DND-41 (cell line): ENCODE measurements around the gene CLPTM1L.

Experiments
- ATAC-seq: fragments of 200-7000 bp; cut with Tn5 transposase; 3 replicates; pipeline ENCODE4 v1.9.1; 2021; ENCODE audit warnings: low read depth; ENCODE audit not compliant: insufficient read depth
- DNase-seq: peaks from one replicate; pipeline ENCODE4 v3.0.0-alpha.2; 2020
- H2AFZ ChIP-seq: 2 replicates; pipeline ENCODE4 v1.6.0; 2012; ENCODE audit warnings: low read depth, low read length
- H3K27ac ChIP-seq: 2 replicates; pipeline ENCODE4 v1.5.1; 2012; ENCODE audit warnings: low read length, inconsistent platforms
- H3K27me3 ChIP-seq: fragments of 200-600 bp; sonication (generic); 2 replicates; pipeline ENCODE4 v1.6.0; 2012; ENCODE audit warnings: low read length, mild to moderate bottlenecking, inconsistent platforms; ENCODE audit not compliant: insufficient read depth, poor library complexity
- H3K36me3 ChIP-seq: 2 replicates; pipeline ENCODE4 v1.5.1; 2012; ENCODE audit warnings: low read length, inconsistent platforms; ENCODE audit not compliant: insufficient read depth
- H3K4me1 ChIP-seq: 2 replicates; pipeline ENCODE4 v1.5.1; 2012; ENCODE audit warnings: mild to moderate bottlenecking, low read length; ENCODE audit not compliant: insufficient read depth
- H3K4me2 ChIP-seq: 2 replicates; pipeline ENCODE4 v1.6.0; 2012; ENCODE audit warnings: mild to moderate bottlenecking, moderate library complexity, low read length, inconsistent platforms; ENCODE audit not compliant: insufficient read depth
- H3K4me3 ChIP-seq, 2 experiments: fragments of 200-600 bp in 1 of 2; shearing (Covaris generic) in 1 of 2; 2 replicates each; pipeline ENCODE4 v1.5.1; 2012 to 2016; ENCODE audit warnings: inconsistent platforms in 2 of 2, low read length in 2 of 2, mild to moderate bottlenecking in 2 of 2, low read depth in 1 of 2, moderate library complexity in 1 of 2
- H3K79me2 ChIP-seq: 2 replicates; pipeline ENCODE4 v1.6.0; 2012; ENCODE audit warnings: low read length, inconsistent platforms; ENCODE audit not compliant: insufficient read depth
- H3K9ac ChIP-seq: 2 replicates; pipeline ENCODE4 v1.6.0; 2012; ENCODE audit warnings: low read depth, mild to moderate bottlenecking, inconsistent platforms, low read length, moderate library complexity
- H3K9me3 ChIP-seq: 2 replicates; pipeline ENCODE4 v1.5.1; 2012; ENCODE audit warnings: low read length, moderate library complexity, mild to moderate bottlenecking, inconsistent platforms; ENCODE audit not compliant: insufficient read depth, severe bottlenecking
- H4K20me1 ChIP-seq: 2 replicates; pipeline ENCODE4 v1.6.0; 2012; ENCODE audit warnings: low read length; ENCODE audit not compliant: insufficient read depth
- EZH2 ChIP-seq: IDR thresholded peaks from 3 replicates; pipeline ENCODE4 v1.6.1; 2012; ENCODE audit warnings: borderline replicate concordance, low read depth, mild to moderate bottlenecking, moderate library complexity, low read length, inconsistent platforms; ENCODE audit not compliant: severe bottlenecking
- TF ChIP-seq, protein P1 (sequence below): IDR thresholded peaks from 2 replicates; pipeline ENCODE4 v1.5.1; 2012; ENCODE audit warnings: borderline replicate concordance, low read length, moderate library complexity, mild to moderate bottlenecking; ENCODE audit not compliant: poor library complexity, severe bottlenecking; ENCODE audit errors: extremely low read depth

CLPTM1L gene

DNA sequence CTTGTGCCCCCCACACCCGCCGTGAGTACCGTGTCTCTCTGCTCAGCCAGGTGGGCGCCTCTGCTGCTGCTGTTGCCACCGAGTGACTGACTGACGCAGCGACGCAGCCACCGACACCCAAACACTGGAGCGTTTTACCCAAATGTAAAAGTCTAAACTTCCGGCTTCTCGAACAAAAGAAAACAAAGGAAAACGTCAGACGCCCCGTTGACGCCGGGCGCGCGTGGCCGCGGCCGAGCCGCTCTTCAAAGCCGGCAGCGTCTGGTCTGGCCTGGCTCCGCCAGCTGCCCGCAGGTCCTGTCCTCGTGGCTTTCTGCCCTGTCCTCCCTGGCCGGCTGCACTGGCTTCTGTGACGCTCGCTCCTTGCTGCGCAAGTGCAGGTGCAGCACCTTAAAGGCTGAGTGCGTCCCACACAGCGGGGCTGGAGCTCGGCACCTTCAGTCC lies 41.4 kb upstream of the CLPTM1L start:
- Histone ChIP-seq H3K36me3 (no peaks in the 10 kb centered on the region), H3K4me2 (peak overlapping the region; percentile 86), H3K4me1 (peaks cover 20% of the 10 kb centered on the region), H3K9ac (peak overlapping the region; percentile 68), H3K27ac (peak overlapping the region; percentile 57), H4K20me1 (no peaks in the 10 kb centered on the region), H3K4me3 (peak overlapping the region; percentile 28 to 60; a peak in 3 of 4 replicates), H3K9me3 (no peaks in the 10 kb centered on the region), H2AFZ (peak overlapping the region; percentile 82), H3K79me2 (no peaks in the 10 kb centered on the region), H3K27me3 (peaks cover 6% of the 10 kb centered on the region)
- ATAC-seq (peak; percentile 81), DNase-seq (peak; percentile 68)
- TF ChIP-seq, protein P1, sequence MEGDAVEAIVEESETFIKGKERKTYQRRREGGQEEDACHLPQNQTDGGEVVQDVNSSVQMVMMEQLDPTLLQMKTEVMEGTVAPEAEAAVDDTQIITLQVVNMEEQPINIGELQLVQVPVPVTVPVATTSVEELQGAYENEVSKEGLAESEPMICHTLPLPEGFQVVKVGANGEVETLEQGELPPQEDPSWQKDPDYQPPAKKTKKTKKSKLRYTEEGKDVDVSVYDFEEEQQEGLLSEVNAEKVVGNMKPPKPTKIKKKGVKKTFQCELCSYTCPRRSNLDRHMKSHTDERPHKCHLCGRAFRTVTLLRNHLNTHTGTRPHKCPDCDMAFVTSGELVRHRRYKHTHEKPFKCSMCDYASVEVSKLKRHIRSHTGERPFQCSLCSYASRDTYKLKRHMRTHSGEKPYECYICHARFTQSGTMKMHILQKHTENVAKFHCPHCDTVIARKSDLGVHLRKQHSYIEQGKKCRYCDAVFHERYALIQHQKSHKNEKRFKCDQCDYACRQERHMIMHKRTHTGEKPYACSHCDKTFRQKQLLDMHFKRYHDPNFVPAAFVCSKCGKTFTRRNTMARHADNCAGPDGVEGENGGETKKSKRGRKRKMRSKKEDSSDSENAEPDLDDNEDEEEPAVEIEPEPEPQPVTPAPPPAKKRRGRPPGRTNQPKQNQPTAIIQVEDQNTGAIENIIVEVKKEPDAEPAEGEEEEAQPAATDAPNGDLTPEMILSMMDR: no peak
- TF ChIP-seq EZH2: peak; percentile 57

- H3K4me1 ChIP-seq: peaks cover 20% of the 10 kb centered on the region
- H3K36me3 ChIP-seq: no peaks in the 10 kb centered on the region
- H3K9me3 ChIP-seq: no peaks in the 10 kb centered on the region
- H4K20me1 ChIP-seq: no peaks in the 10 kb centered on the region
- peak overlapping the region; percentile 28 to 60; a peak in 3 of 4 replicates for H3K4me3 ChIP-seq
- ATAC-seq (peak; percentile 92), DNase-seq (peak; percentile 79)
- peak overlapping the region; percentile 68 for H3K9ac ChIP-seq
- no peaks in the 10 kb centered on the region for H3K79me2 ChIP-seq
- H3K4me2 ChIP-seq: peak overlapping the region; percentile 86
- H3K27me3 ChIP-seq: peaks cover 6% of the 10 kb centered on the region
- peak overlapping the region; percentile 82 for H2AFZ ChIP-seq
- peak overlapping the region; percentile 57 for H3K27ac ChIP-seq
- TF ChIP-seq, protein P1: peak; percentile 9
- TF ChIP-seq EZH2: no peak
Observed at GRCh38 chr5:1385395-1386273, 40.7 kb upstream of the CLPTM1L start.

GRCh38 chr5:1384521-1384920 lies 39.6 kb upstream of the CLPTM1L start:
- peaks cover 6% of the 10 kb centered on the region for H3K27me3 ChIP-seq
- ATAC-seq: no peak

More at GRCh38 chr5:1384521-1384920, 39.6 kb upstream of the CLPTM1L start:
- Histone ChIP-seq H2AFZ (no peak overlapping the region), H3K9me3 (no peaks in the 10 kb centered on the region), H3K79me2 (no peaks in the 10 kb centered on the region), H3K9ac (no peak overlapping the region), H3K27ac (no peak overlapping the region), H3K4me2 (no peak overlapping the region), H3K4me3 (no peak overlapping the region), H4K20me1 (no peaks in the 10 kb centered on the region), H3K4me1 (peaks cover 20% of the 10 kb centered on the region), H3K36me3 (no peaks in the 10 kb centered on the region)
- TF ChIP-seq, protein P1: no peak
- no peak for TF ChIP-seq EZH2
- DNase-seq: no peak
